IPS-NIHi7 (cell line): ENCODE data around the gene STPG2.
A peak's percentile ranks its signal among the peaks of the same experiment; 100 is the strongest.
"Not testable (repeated sequence)": the region's sequence is repeated elsewhere in the genome, so short reads cannot be mapped to it uniquely, and the experiment has no call there.

Experiments used
- DNase-seq: peaks from one replicate; pipeline ENCODE4 v3.0.0; 2012; ENCODE audit warnings: mixed read lengths; ENCODE audit errors: extremely low spot score

STPG2 gene

GRCh38 chr4:97950836-97951235 lies 192.4 kb downstream of the STPG2 start:
- DNase-seq, result no peak

- no peak for DNase-seq
Measured at GRCh38 chr4:97942951-97943350, 200.3 kb downstream of the STPG2 start.

- DNase-seq, result no peak
Measured at GRCh38 chr4:97942137-97942536, 201.1 kb downstream of the STPG2 start.

- DNase-seq, result no peak
Measured at GRCh38 chr4:97938141-97938540, 205.1 kb downstream of the STPG2 start.

- DNase-seq, result no peak
Measured at GRCh38 chr4:97924341-97924958, 218.8 kb downstream of the STPG2 start.

- DNase-seq, result no peak
Measured at GRCh38 chr4:97923096-97923495, 220.2 kb downstream of the STPG2 start.

- DNase-seq, result no peak
Measured at GRCh38 chr4:97917115-97917514, 226.2 kb downstream of the STPG2 start.

- DNase-seq, result no peak
Measured at GRCh38 chr4:97912156-97912555, 231.1 kb downstream of the STPG2 start.

- DNase-seq, result peak; percentile 43
Measured at GRCh38 chr4:97911236-97911906, 231.9 kb downstream of the STPG2 start.

GRCh38 chr4:97910005-97910404 lies 233.3 kb downstream of the STPG2 start:
- peak; percentile 59 for DNase-seq

- DNase-seq, result not testable (repeated sequence)
Measured at GRCh38 chr4:97903436-97904189, 239.7 kb downstream of the STPG2 start.

- no peak for DNase-seq
Measured at GRCh38 chr4:97900229-97900628, 243.0 kb downstream of the STPG2 start.

- no peak for DNase-seq
Measured at GRCh38 chr4:97892592-97893266, 250.5 kb downstream of the STPG2 start.

- DNase-seq, result no peak
Measured at GRCh38 chr4:97879942-97880341, 263.3 kb downstream of the STPG2 start.

GRCh38 chr4:97868097-97868496 lies 275.2 kb downstream of the STPG2 start:
- no peak for DNase-seq

GRCh38 chr4:97867557-97868091 lies 275.7 kb downstream of the STPG2 start:
- no peak for DNase-seq

- DNase-seq, result no peak
Measured at GRCh38 chr4:97866821-97867556, 276.3 kb downstream of the STPG2 start.

GRCh38 chr4:97851115-97851514 lies 292.2 kb downstream of the STPG2 start:
- no peak for DNase-seq

GRCh38 chr4:97845758-97846157 lies 297.5 kb downstream of the STPG2 start:
- no peak for DNase-seq

GRCh38 chr4:97841512-97841911 lies 301.8 kb downstream of the STPG2 start:
- DNase-seq, result no peak

GRCh38 chr4:97836662-97837061 lies 306.6 kb downstream of the STPG2 start:
- no peak for DNase-seq
